ENCODE measurements around the gene NR6A1. TPM values are rescaled to one million over a fixed set of nuclear protein-coding genes. Genes with fewer than 3 reads are reported as not detected.
A peak's percentile ranks its signal among the peaks of the same experiment; 100 is the strongest.

NR6A1 gene
- total RNA-seq (2014; rRNA removed) (0.77 and 1.6 TPM in 2 replicates), Bru-seq, nascent RNA (percentile 56 among the genes with signal in this experiment), BruChase-seq, experiment 1, labeled RNA remaining after a 6-hour chase (percentile 60 among the genes with signal in this experiment), BruChase-seq, experiment 2, labeled RNA remaining after a 2-hour chase (percentile 61 among the genes with signal in this experiment)
- long read RNA-seq, partial matches to known transcripts = 1 of 4 reads
- long read RNA-seq, other reads (novel, unspliced or antisense) = 3 of 4 reads

DNA sequence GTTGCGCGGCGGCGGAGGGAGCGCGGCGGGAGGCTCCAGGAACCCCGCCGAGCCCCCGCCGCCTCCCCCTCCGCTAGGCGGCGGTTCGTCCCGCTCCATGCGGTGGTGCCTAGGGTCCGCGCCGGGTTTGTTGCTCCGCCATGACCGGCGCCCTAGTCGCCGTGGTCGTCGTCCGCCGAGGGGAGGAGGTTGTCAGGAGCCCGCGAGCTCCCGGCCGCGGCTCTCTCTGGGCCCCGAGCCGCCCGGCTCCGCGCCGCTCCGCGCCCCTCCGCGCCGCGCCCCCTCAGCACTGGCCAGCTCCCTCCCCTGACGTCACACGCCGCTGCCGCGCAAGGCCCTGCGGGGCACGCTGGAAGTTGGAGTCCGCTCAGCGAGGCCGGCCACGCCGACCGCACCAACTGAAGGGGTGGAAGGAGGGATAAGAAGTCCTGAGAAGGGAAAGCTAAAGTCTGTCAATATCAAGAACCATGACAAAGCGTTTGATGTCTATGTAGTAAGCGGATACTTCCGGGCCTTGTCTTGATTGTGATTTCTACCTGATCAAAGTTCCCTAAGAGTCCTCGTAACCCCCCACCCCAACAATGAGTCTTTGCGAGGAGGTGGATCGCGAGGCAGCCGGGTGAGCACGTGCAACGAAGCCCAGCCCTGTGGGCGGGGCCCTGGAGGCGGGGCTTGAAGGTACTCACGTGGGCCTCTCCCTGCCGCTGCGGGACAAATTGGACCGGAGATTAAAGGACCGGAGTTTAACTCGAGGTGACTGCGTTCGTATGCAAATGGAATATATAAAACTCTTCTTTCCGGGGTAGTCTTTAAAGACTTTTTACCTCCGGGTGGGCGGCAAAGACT, at the start of gene NR6A1:
Gene NR6A1 (minus strand): TSS at position 291 of the 846 bp plus-strand sequence.
- Histone ChIP-seq H3K4me3 (ENCODE audit: low read length) (peak within 1 kb of the TSS; percentile 84), H3K4me1 (ENCODE audit: insufficient read depth, low read length) (0 out of 2 replicates have a peak, but pooled peaks cover 4% of the 10 kb centered on the region), H3K4me2 (ENCODE audit: low read length) (peak within 1 kb of the TSS; percentile 84), H4K20me1 (ENCODE audit: low read length) (0 out of 2 replicates have a peak, but pooled peaks cover 4% of the 10 kb centered on the region), H3K27ac (ENCODE audit: low read length) (peak within 1 kb of the TSS; percentile 39), H3F3A (ENCODE audit: low read length, unreplicated experiment) (no peaks in the 10 kb centered on the region), H3K79me2 (ENCODE audit: low read length) (peaks cover 42% of the 10 kb centered on the region), H3K27me3 (ENCODE audit: low read length) (no peaks in the 10 kb centered on the region), H3K9me3 (ENCODE audit: low read length) (no peaks in the 10 kb centered on the region), H3K36me3 (ENCODE audit: low read depth, low read length) (no peaks in the 10 kb centered on the region), H3K9me2 (replicated peaks; ENCODE audit: low read length) (no peaks in the 10 kb centered on the region), H2AFZ (ENCODE audit: low read length) (peak within 1 kb of the TSS; percentile 78), H3K9ac (ENCODE audit: low read length) (peak within 1 kb of the TSS; percentile 66)
- peak; percentile 94 for DNase-seq
- TF ChIP-seq EZH2 (IDR thresholded peaks at IDR 0.05; ENCODE audit: low read length, unreplicated experiment) = no peak
- TF ChIP-seq, protein P1, sequence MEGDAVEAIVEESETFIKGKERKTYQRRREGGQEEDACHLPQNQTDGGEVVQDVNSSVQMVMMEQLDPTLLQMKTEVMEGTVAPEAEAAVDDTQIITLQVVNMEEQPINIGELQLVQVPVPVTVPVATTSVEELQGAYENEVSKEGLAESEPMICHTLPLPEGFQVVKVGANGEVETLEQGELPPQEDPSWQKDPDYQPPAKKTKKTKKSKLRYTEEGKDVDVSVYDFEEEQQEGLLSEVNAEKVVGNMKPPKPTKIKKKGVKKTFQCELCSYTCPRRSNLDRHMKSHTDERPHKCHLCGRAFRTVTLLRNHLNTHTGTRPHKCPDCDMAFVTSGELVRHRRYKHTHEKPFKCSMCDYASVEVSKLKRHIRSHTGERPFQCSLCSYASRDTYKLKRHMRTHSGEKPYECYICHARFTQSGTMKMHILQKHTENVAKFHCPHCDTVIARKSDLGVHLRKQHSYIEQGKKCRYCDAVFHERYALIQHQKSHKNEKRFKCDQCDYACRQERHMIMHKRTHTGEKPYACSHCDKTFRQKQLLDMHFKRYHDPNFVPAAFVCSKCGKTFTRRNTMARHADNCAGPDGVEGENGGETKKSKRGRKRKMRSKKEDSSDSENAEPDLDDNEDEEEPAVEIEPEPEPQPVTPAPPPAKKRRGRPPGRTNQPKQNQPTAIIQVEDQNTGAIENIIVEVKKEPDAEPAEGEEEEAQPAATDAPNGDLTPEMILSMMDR (conservative IDR thresholded peaks at IDR 0.05; ENCODE audit: low read depth, low read length) = 0 out of 2 replicates have a peak, but pooled peaks have one; percentile 24
- TF ChIP-seq EZH2phosphoT487 (IDR thresholded peaks at IDR 0.05; ENCODE audit: borderline replicate concordance, low read length) = no peak
- BruUV-seq (replicated peaks) = no TSS peak
- intact Hi-C loops (cut with micrococcal nuclease) = loop anchor here (1.0 to 5.0 kb wide), 2 partner anchors 123 to 601 kb away; no protein-coding TSS in a partner anchor
- ChIA-PET CTCF (interaction anchor here (0.8 to 3.6 kb wide), 3 partner anchors 22 to 85 kb away, joined by 3 to 58 read pairs (median 3); partner anchors contain the start of gene WDR38), POLR2A (ENCODE audit: unreplicated experiment) (no interaction called here)
- ATAC-seq = peak; percentile 77

DNA sequence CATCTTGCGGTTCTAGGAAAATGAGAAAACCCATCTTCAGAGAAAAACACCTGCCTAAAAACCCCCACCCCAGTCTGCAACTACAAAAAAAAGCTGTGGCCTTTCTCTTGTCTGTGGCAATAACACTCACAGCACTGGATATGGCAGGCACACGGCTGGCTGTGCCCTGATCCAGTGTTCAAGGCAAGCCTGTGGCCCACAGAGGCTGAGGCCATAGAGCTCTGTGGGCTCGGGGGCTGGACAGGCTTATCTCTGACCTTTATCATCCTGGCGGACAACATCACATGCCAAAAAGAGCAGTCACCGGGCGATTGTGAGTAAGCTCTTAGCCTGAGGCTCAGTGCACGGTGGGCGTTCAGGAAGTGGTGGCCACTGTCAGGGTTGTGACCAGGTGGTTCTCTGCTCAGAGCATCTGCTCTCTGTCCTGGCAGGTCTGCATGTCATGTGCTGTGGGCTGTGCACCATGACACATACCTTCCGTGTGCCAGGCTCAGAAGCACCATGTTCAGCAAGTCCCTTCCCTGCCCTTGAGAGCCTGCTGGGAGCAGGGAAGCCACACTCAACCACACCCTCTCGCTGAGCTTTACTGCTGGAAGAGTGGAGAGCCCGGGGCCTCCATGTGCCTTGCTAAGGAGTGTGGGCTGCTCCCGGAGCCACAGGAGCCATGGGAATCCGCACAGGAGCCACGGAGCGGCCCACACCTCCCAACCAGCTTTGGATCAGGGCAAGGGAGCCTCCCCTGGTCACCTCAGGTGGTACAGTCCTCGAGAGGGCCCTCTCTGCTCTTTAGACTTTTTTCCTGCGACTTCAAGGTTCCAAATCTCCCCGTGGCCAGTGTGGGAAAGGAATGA, 47.5 kb upstream of the NR6A1 start:
- Histone ChIP-seq H3K9ac (ENCODE audit: low read length) (no peak overlapping the region), H3K36me3 (ENCODE audit: low read depth, low read length) (no peaks in the 10 kb centered on the region), H3K27ac (ENCODE audit: low read length) (peak overlapping the region; percentile 49), H3K79me2 (ENCODE audit: low read length) (no peaks in the 10 kb centered on the region), H3K4me3 (ENCODE audit: low read length) (no peak overlapping the region), H3K4me1 (ENCODE audit: insufficient read depth, low read length) (peaks cover 10% of the 10 kb centered on the region), H3K27me3 (ENCODE audit: low read length) (no peaks in the 10 kb centered on the region), H3F3A (ENCODE audit: low read length, unreplicated experiment) (no peaks in the 10 kb centered on the region), H2AFZ (ENCODE audit: low read length) (peak overlapping the region; percentile 46; the same call in 1 of the 2 replicates), H3K9me3 (ENCODE audit: low read length) (no peaks in the 10 kb centered on the region), H3K9me2 (replicated peaks; ENCODE audit: low read length) (no peaks in the 10 kb centered on the region), H3K4me2 (ENCODE audit: low read length) (peak overlapping the region; percentile 27; the same call in 1 of the 2 replicates), H4K20me1 (ENCODE audit: low read length) (no peaks in the 10 kb centered on the region)
- no TSS peak for BruUV-seq (replicated peaks)
- peak; percentile 66 for DNase-seq
- ATAC-seq = peak; percentile 74
- intact Hi-C loops (cut with micrococcal nuclease) = no loop called here
- ChIA-PET POLR2A (ENCODE audit: unreplicated experiment) (no interaction called here), CTCF (no interaction called here)
- TF ChIP-seq EZH2 (IDR thresholded peaks at IDR 0.05; ENCODE audit: low read length, unreplicated experiment) = no peak
- TF ChIP-seq EZH2phosphoT487 (IDR thresholded peaks at IDR 0.05; ENCODE audit: borderline replicate concordance, low read length) = no peak
- TF ChIP-seq, protein P1 (conservative IDR thresholded peaks at IDR 0.05; ENCODE audit: low read depth, low read length) = no peak
